CD4-positive, CD25-positive, alpha-beta regulatory T cell (primary cell): ENCODE measurements around the gene NRARP. TPM values are rescaled to one million over a fixed set of nuclear protein-coding genes. Genes with fewer than 3 reads are reported as not detected.

ENCODE experiments used
- ATAC-seq, 2 donors: fragments of 150-1000 bp; cut with Tn5 transposase; one replicate each; pipeline ENCODE4 v1.10.0; 2021; ENCODE audit warnings: low read depth in 2 of 2, moderate number of reproducible peaks in 2 of 2, moderate library complexity in 1 of 2
- DNase-seq, 3 donors: peaks; one replicate each; pipeline versions ENCODE4 v3.0.0 to v3.0.0-alpha.2; 2012 to 2022; ENCODE audit warnings: mixed read lengths in 1 of 3
- H3K27ac ChIP-seq: one replicate; pipeline ENCODE4 v1.7.0; 2013; ENCODE audit warnings: mild to moderate bottlenecking, low read length; ENCODE audit not compliant: insufficient read depth, poor library complexity, severe bottlenecking
- H3K27me3 ChIP-seq: one replicate; pipeline ENCODE4 v1.7.0; 2013; ENCODE audit warnings: low read length; ENCODE audit not compliant: control insufficient read depth, insufficient read depth
- H3K36me3 ChIP-seq: one replicate; pipeline ENCODE4 v1.7.0; 2013; ENCODE audit warnings: mild to moderate bottlenecking, low read length, moderate library complexity; ENCODE audit not compliant: control insufficient read depth, insufficient read depth
- H3K4me1 ChIP-seq: 2 replicates; pipeline ENCODE4 v1.7.0; 2013; ENCODE audit warnings: mild to moderate bottlenecking, low read length; ENCODE audit not compliant: insufficient read depth, control insufficient read depth, poor library complexity, severe bottlenecking
- H3K4me3 ChIP-seq: one replicate; pipeline ENCODE4 v1.7.0; 2013; ENCODE audit warnings: low read depth, mild to moderate bottlenecking, low read length, moderate library complexity
- H3K9me3 ChIP-seq, 2 experiments: 1 replicate in 1 of 2; 2 replicates in 1 of 2; pipeline ENCODE4 v1.7.0; 2013; ENCODE audit warnings: low read length in 2 of 2, mild to moderate bottlenecking in 1 of 2, moderate library complexity in 1 of 2; ENCODE audit not compliant: control insufficient read depth in 2 of 2
- H3K27ac Mint-ChIP-seq, 3 donors: one replicate each; pipeline ENCODE4 v1.8.0; 2020 to 2022; ENCODE audit warnings: mild to moderate bottlenecking in 3 of 3, mixed read lengths in 3 of 3, moderate library complexity in 2 of 3
- H3K27me3 Mint-ChIP-seq: one replicate; pipeline ENCODE4 v1.8.0; 2022; ENCODE audit warnings: mild to moderate bottlenecking, mixed read lengths
- H3K36me3 Mint-ChIP-seq: one replicate; pipeline ENCODE4 v1.8.0; 2020; ENCODE audit warnings: mixed read lengths
- H3K4me1 Mint-ChIP-seq, 4 donors: one replicate each; pipeline ENCODE4 v1.8.0; 2020 to 2022; ENCODE audit warnings: mixed read lengths in 4 of 4, mild to moderate bottlenecking in 1 of 4
- H3K4me3 Mint-ChIP-seq, 4 donors: one replicate each; pipeline ENCODE4 v1.8.0; 2020 to 2022; ENCODE audit warnings: mild to moderate bottlenecking in 4 of 4, mixed read lengths in 4 of 4, moderate library complexity in 3 of 4
- H3K9me3 Mint-ChIP-seq, 7 donors: one replicate each; pipeline ENCODE4 v1.8.0; 2020 to 2022; ENCODE audit warnings: mixed read lengths in 7 of 7, mild to moderate bottlenecking in 3 of 7, moderate library complexity in 2 of 7
- polyA plus RNA-seq, 4 donors: library from polyadenylated mRNA; unstranded; fragments of 300-500 nt; fragmentation: Illumina TruSeq; gene quantifications; one replicate each; pipeline ENCODE4 v1.2.3, GENCODE V29; 2021
- total RNA-seq: library from RNA; stranded (reverse); gene quantifications from one replicate; pipeline ENCODE4 v1.2.3, GENCODE V29; 2022

Gene NRARP
- total and polyA plus RNA-seq, 5 donors from 2014 or later, result 1.6 TPM; not detected in 4

- Mint-ChIP-seq H3K27ac (peak overlapping the region in 2 of 3 donors; percentile 36 to 91), H3K4me1 (peaks cover 0 to 17% (median 0%) of the 10 kb centered on the region in 4 donors), H3K9me3 (peaks cover 0 to 1% (median 0%) of the 10 kb centered on the region in 7 donors), H3K36me3 (no peaks in the 10 kb centered on the region), H3K4me3 (peak overlapping the region in 2 of 4 donors; percentile 46 to 50), H3K27me3 (no peaks in the 10 kb centered on the region)
- ATAC-seq, result peak; percentile 62 to 79
- H3K36me3 ChIP-seq, result no peaks in the 10 kb centered on the region
- peak in 1 of 3 donors; percentile 84 for DNase-seq
- H3K4me3 ChIP-seq, result no peak overlapping the region
- peaks cover 31% of the 10 kb centered on the region for H3K4me1 ChIP-seq
- peak overlapping the region; percentile 15 for H3K27ac ChIP-seq
- no peaks in the 10 kb centered on the region for H3K9me3 ChIP-seq
- H3K27me3 ChIP-seq, result no peaks in the 10 kb centered on the region
Observed at GRCh38 chr9:137320555-137321384, 18.7 kb upstream of the NRARP start.

- no peak for DNase-seq
Observed at GRCh38 chr9:137319739-137320551, 17.9 kb upstream of the NRARP start.

GRCh38 chr9:137319011-137319738 lies 17.1 kb upstream of the NRARP start:
- H3K27ac Mint-ChIP-seq, result no peak overlapping the region
- Histone ChIP-seq H3K4me1 (peaks cover 36% of the 10 kb centered on the region), H3K4me3 (no peak overlapping the region), H3K36me3 (no peaks in the 10 kb centered on the region), H3K27me3 (no peaks in the 10 kb centered on the region), H3K27ac (no peak overlapping the region), H3K9me3 (no peaks in the 10 kb centered on the region)
- ATAC-seq (no peak), DNase-seq (no peak)
- no peaks in the 10 kb centered on the region for H3K27me3 Mint-ChIP-seq
- H3K4me3 Mint-ChIP-seq, result peak overlapping the region in 2 of 4 donors; percentile 9 to 16
- H3K4me1 Mint-ChIP-seq, result peaks cover 0 to 16% (median 0%) of the 10 kb centered on the region in 4 donors
- H3K9me3 Mint-ChIP-seq, result no peaks in the 10 kb centered on the region
- no peaks in the 10 kb centered on the region for H3K36me3 Mint-ChIP-seq

More at GRCh38 chr9:137319739-137320551, 17.9 kb upstream of the NRARP start:
- H3K36me3 ChIP-seq, result no peaks in the 10 kb centered on the region
- H3K27ac Mint-ChIP-seq, result peak overlapping the region in 1 of 3 donors; percentile 91
- H3K4me1 Mint-ChIP-seq, result peaks cover 0 to 16% (median 0%) of the 10 kb centered on the region in 4 donors
- H3K4me3 ChIP-seq, result no peak overlapping the region
- no peaks in the 10 kb centered on the region for H3K36me3 Mint-ChIP-seq
- peak overlapping the region; percentile 15 for H3K27ac ChIP-seq
- H3K9me3 Mint-ChIP-seq, result no peaks in the 10 kb centered on the region
- peaks cover 36% of the 10 kb centered on the region for H3K4me1 ChIP-seq
- peak overlapping the region in 2 of 4 donors; percentile 9 to 16 for H3K4me3 Mint-ChIP-seq
- no peaks in the 10 kb centered on the region for H3K27me3 Mint-ChIP-seq
- H3K27me3 ChIP-seq, result no peaks in the 10 kb centered on the region
- H3K9me3 ChIP-seq, result no peaks in the 10 kb centered on the region
- no peak for ATAC-seq

GRCh38 chr9:137318602-137319001 lies 16.5 kb upstream of the NRARP start:
- Mint-ChIP-seq H3K36me3 (no peaks in the 10 kb centered on the region), H3K27me3 (no peaks in the 10 kb centered on the region), H3K4me1 (peaks cover 0 to 16% (median 0%) of the 10 kb centered on the region in 4 donors), H3K4me3 (no peak overlapping the region), H3K9me3 (no peaks in the 10 kb centered on the region), H3K27ac (no peak overlapping the region)
- Histone ChIP-seq H3K4me1 (peaks cover 36% of the 10 kb centered on the region), H3K27me3 (no peaks in the 10 kb centered on the region), H3K9me3 (no peaks in the 10 kb centered on the region), H3K36me3 (no peaks in the 10 kb centered on the region), H3K27ac (no peak overlapping the region), H3K4me3 (no peak overlapping the region)
- DNase-seq (no peak), ATAC-seq (no peak)

GRCh38 chr9:137317718-137318511 lies 15.8 kb upstream of the NRARP start:
- Mint-ChIP-seq H3K27me3 (no peaks in the 10 kb centered on the region), H3K27ac (no peak overlapping the region), H3K36me3 (no peaks in the 10 kb centered on the region), H3K9me3 (no peaks in the 10 kb centered on the region), H3K4me1 (peaks cover 0 to 16% (median 0%) of the 10 kb centered on the region in 4 donors), H3K4me3 (no peak overlapping the region)
- no peaks in the 10 kb centered on the region for H3K36me3 ChIP-seq
- DNase-seq (no peak), ATAC-seq (no peak)
- no peaks in the 10 kb centered on the region for H3K9me3 ChIP-seq
- no peak overlapping the region for H3K4me3 ChIP-seq
- no peak overlapping the region for H3K27ac ChIP-seq
- H3K4me1 ChIP-seq, result peaks cover 36% of the 10 kb centered on the region
- no peaks in the 10 kb centered on the region for H3K27me3 ChIP-seq

- Histone ChIP-seq H3K36me3 (no peaks in the 10 kb centered on the region), H3K27me3 (no peaks in the 10 kb centered on the region), H3K4me1 (peaks cover 36% of the 10 kb centered on the region), H3K9me3 (no peaks in the 10 kb centered on the region), H3K4me3 (no peak overlapping the region), H3K27ac (no peak overlapping the region)
- peaks cover 0 to 16% (median 0%) of the 10 kb centered on the region in 4 donors for H3K4me1 Mint-ChIP-seq
- no peaks in the 10 kb centered on the region for H3K36me3 Mint-ChIP-seq
- no peaks in the 10 kb centered on the region for H3K27me3 Mint-ChIP-seq
- no peak overlapping the region for H3K4me3 Mint-ChIP-seq
- H3K27ac Mint-ChIP-seq, result no peak overlapping the region
- no peaks in the 10 kb centered on the region for H3K9me3 Mint-ChIP-seq
- ATAC-seq (no peak), DNase-seq (no peak)
Observed at GRCh38 chr9:137317021-137317717, 15.1 kb upstream of the NRARP start.
